ENCODE measurements around the gene SDC4.
A peak's percentile ranks its signal among the peaks of the same experiment; 100 is the strongest.

Gene SDC4

DNA sequence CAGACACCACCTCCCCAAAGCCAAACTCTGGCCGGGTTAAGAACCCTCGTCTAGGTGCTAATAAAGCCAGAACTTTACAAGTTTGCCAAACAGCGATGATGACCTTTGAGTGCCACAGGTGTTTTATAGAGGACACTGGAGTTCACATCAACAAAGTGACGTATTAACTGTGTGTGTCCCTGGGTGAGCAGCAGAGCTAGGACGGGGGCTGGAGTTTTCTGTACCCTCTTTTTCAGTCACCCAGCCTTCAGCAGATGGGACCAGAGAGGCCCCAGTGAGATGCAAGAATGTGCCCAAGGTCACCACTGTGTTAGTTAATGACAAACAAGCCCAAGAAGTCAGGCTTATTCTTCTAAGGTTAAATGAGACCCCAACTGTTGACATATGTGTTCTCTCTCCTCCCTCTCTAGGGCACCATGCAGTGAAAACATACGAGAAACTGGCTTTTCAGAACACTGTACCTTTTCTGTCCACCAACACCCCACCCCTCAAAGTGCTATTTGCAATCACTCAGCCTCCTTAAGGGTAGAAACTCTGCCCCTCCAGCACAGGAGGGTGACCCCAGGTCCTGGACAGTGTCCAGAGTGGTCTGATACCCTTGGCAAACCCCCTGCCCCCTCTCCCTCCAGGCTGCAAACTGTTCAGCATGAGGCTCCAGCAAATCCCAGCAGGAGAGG, 5.2 kb downstream of the SDC4 start:
- Histone ChIP-seq H3K4me1 (ENCODE audit: control insufficient read depth, insufficient read depth, low read length) (peaks cover 70% of the 10 kb centered on the region), H3K27me3 (ENCODE audit: control insufficient read depth, insufficient read depth, low read length, poor library complexity, severe bottlenecking) (no peaks in the 10 kb centered on the region), H3K9me3 (ENCODE audit: control insufficient read depth, low read length) (no peaks in the 10 kb centered on the region), H3K4me3 (ENCODE audit: insufficient read depth, low read depth, low read length) (no peak overlapping the region), H3K36me3 (ENCODE audit: control insufficient read depth, insufficient read depth, low read length) (no peaks in the 10 kb centered on the region), H3K27ac (ENCODE audit: insufficient read depth, low read depth, low read length, poor library complexity, severe bottlenecking) (no peak overlapping the region)
- 40% methylated on average over 6 of the region's 6 CpGs for WGBS, 2 experiments

DNA sequence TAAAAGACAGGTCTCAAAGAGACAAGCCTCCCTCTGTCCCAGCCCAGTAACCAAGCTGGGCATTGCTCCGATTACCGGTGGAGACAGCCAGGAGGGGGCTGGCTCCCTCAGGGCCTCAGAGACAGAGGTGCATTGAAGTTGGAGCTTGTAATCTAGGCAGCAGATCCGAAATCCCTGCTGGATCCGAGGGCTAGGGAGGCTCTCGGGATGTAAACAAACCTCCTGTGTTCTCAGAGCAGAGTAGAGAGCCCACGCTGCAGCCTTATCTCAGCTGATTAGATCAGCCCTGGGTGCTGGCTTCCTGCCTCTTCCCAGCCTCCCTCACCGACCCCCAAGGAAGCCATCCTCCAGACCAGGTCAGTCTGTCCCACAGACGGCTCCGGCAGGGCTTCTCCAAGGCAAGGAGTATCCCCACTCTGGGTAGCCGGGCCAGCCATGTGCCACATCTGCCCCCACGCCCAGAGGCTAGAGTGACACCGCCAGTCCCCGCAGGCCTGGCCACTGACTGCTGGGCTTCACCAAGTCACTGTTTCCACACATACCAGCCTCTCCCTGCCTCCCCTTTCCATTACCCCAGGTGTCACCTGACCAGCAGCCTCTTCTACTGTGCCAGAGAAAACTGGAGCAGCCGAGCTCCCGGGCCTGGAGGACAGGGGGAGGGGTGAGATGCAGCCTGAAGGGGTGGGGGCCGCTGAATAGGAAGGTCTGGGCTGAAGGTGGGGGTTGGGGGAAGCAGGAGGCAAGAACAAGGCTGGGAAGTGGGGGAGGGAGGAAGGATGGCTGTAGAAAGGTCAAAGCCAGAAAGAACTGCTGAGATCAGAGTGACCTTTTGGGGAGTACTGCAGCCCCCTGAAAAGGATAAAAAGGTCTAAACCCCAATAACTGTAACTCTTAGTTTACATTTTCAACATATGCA, 6.0 kb downstream of the SDC4 start:
- Histone ChIP-seq H3K4me3 (ENCODE audit: insufficient read depth, low read depth, low read length) (no peak overlapping the region), H3K4me1 (ENCODE audit: control insufficient read depth, insufficient read depth, low read length) (peaks cover 72% of the 10 kb centered on the region), H3K27ac (ENCODE audit: insufficient read depth, low read depth, low read length, poor library complexity, severe bottlenecking) (peak overlapping the region; percentile 28), H3K36me3 (ENCODE audit: control insufficient read depth, insufficient read depth, low read length) (no peaks in the 10 kb centered on the region), H3K27me3 (ENCODE audit: control insufficient read depth, insufficient read depth, low read length, poor library complexity, severe bottlenecking) (no peaks in the 10 kb centered on the region), H3K9me3 (ENCODE audit: control insufficient read depth, low read length) (no peaks in the 10 kb centered on the region)
- WGBS, 2 experiments = 8 to 9% methylated on average over 16 of the region's 16 CpGs

DNA sequence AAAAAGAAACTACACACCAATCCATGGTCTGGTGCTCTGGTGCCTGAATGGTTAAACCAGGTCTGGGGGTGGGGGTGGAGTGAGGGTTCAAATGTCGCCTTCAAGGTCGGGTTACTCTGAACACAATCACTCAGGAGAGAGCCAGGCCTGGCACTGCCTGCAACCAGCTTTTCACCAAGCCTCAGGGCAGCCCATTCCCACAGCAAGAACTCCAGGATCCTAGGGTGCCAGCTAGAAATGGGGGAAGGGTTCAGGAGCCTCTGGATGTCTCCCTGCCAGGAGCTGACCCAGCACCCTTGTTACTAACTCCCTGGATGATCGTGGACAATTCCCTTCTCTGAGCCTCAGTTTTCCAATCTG, 6.7 kb downstream of the SDC4 start:
- Histone ChIP-seq H3K9me3 (ENCODE audit: control insufficient read depth, low read length) (no peaks in the 10 kb centered on the region), H3K36me3 (ENCODE audit: control insufficient read depth, insufficient read depth, low read length) (no peaks in the 10 kb centered on the region), H3K27ac (ENCODE audit: insufficient read depth, low read depth, low read length, poor library complexity, severe bottlenecking) (peak overlapping the region; percentile 28), H3K4me3 (ENCODE audit: insufficient read depth, low read depth, low read length) (no peak overlapping the region), H3K4me1 (ENCODE audit: control insufficient read depth, insufficient read depth, low read length) (peaks cover 67% of the 10 kb centered on the region), H3K27me3 (ENCODE audit: control insufficient read depth, insufficient read depth, low read length, poor library complexity, severe bottlenecking) (no peaks in the 10 kb centered on the region)
- WGBS, 2 experiments = 3 to 7% methylated on average over 3 of the region's 3 CpGs

DNA sequence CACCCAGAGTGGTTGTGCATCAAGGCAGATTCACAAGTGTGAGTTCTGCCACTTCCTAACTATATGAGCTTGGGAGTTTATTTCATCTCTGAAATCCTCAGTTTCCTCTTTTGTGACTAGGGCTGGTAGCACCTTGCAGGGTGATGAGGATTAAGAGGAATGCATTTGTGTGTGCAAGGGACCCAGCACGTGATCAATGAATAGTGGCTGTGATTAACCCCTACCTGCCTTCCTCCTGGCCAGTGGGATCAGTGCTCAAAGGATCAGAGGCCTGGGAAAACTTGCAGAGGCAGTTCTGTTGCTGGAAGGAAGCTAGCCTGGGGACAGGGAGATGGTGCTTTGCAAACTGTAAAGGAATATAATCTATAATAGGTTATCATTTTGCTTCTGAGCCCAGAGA, 7.3 kb downstream of the SDC4 start:
- no peaks in the 10 kb centered on the region for H3K36me3 ChIP-seq (ENCODE audit: control insufficient read depth, insufficient read depth, low read length)
- H3K27ac ChIP-seq (ENCODE audit: insufficient read depth, low read depth, low read length, poor library complexity, severe bottlenecking) = peak overlapping the region; percentile 33
- peaks cover 61% of the 10 kb centered on the region for H3K4me1 ChIP-seq (ENCODE audit: control insufficient read depth, insufficient read depth, low read length)
- no peaks in the 10 kb centered on the region for H3K9me3 ChIP-seq (ENCODE audit: control insufficient read depth, low read length)
- WGBS, 2 experiments = 7 to 12% methylated on average over 1 of the region's 1 CpG
- H3K4me3 ChIP-seq (ENCODE audit: insufficient read depth, low read depth, low read length) = no peak overlapping the region
- H3K27me3 ChIP-seq (ENCODE audit: control insufficient read depth, insufficient read depth, low read length, poor library complexity, severe bottlenecking) = no peaks in the 10 kb centered on the region

DNA sequence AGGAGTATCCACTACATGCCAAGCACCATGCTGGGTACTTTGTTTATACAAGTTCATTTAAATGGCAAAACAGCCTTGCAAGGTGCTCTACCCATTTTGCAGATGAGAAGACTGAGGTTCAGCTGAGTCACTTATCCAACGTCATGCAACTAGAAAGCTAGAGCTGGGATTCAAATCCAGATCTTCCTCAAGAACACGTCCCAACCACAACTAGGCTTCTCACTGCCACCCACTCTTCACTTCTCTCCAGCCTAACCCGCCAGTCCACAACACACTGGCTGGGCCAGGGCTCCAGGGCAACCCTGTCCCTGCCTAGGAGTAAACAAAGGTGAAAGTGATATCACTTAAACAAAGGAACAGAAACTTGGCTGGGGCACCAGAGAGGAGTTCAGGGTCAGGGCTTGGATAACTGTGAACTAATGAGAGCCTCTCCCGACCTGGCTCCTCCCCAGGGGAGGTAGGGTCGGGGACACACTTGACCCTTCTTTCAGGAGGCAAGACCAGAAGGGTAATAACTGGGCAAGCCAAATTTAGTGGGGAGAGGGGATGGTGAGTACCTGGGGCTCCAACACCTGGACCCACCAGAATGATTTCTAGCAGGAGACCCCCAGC, 7.9 kb downstream of the SDC4 start:
- no peaks in the 10 kb centered on the region for H3K27me3 ChIP-seq (ENCODE audit: control insufficient read depth, insufficient read depth, low read length, poor library complexity, severe bottlenecking)
- H3K9me3 ChIP-seq (ENCODE audit: control insufficient read depth, low read length) = no peaks in the 10 kb centered on the region
- H3K4me1 ChIP-seq (ENCODE audit: control insufficient read depth, insufficient read depth, low read length) = peaks cover 59% of the 10 kb centered on the region
- no peaks in the 10 kb centered on the region for H3K36me3 ChIP-seq (ENCODE audit: control insufficient read depth, insufficient read depth, low read length)
- peak overlapping the region; percentile 33 for H3K27ac ChIP-seq (ENCODE audit: insufficient read depth, low read depth, low read length, poor library complexity, severe bottlenecking)
- no peak overlapping the region for H3K4me3 ChIP-seq (ENCODE audit: insufficient read depth, low read depth, low read length)
- WGBS, 2 experiments = 75 to 76% methylated on average over 5 of the region's 5 CpGs

DNA sequence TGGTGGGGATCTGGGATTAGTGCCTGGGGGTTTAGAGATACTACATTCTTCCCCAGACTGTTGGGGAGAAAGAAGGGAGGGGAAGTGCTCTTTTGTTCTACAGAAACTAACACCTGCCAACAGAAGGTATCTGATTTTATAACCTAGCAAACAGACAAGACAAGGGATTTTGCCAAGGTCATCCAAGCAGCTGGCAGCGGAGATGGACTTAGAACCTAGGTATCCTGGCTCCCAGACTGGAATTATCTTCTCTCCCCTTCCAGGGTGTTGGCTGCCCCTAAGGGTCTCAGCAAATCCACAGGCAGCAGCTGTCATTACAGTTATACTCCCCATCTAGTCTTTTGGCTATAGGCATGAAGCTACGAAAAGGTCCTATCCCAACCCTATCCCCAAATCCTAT, 8.4 kb downstream of the SDC4 start:
- Histone ChIP-seq H3K27me3 (ENCODE audit: control insufficient read depth, insufficient read depth, low read length, poor library complexity, severe bottlenecking) (no peaks in the 10 kb centered on the region), H3K4me1 (ENCODE audit: control insufficient read depth, insufficient read depth, low read length) (peaks cover 58% of the 10 kb centered on the region), H3K9me3 (ENCODE audit: control insufficient read depth, low read length) (no peaks in the 10 kb centered on the region), H3K4me3 (ENCODE audit: insufficient read depth, low read depth, low read length) (no peak overlapping the region), H3K27ac (ENCODE audit: insufficient read depth, low read depth, low read length, poor library complexity, severe bottlenecking) (no peak overlapping the region), H3K36me3 (ENCODE audit: control insufficient read depth, insufficient read depth, low read length) (no peaks in the 10 kb centered on the region)
- WGBS, 2 experiments = 91 to 94% methylated on average over 2 of the region's 2 CpGs

DNA sequence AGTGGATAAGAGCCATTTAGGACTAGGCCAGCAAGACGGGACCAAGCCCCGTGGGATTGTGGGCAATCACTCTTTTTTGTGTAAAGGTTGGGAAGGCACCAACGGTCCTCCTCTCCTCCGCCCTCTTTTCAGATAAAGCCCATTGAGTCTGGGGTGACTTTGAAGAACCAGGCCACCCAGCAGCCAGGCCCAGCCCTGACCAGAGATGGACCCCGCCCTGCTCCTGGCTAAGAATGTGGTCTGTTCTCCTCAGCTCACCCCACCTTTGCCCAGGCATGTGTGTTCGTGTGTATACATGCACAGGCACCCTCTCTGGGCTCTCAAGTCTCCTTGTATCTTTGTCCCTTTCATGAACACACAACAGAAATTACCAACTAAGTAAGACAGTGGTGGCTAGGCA, 9.1 kb downstream of the SDC4 start:
- H3K27me3 ChIP-seq (ENCODE audit: control insufficient read depth, insufficient read depth, low read length, poor library complexity, severe bottlenecking) = no peaks in the 10 kb centered on the region
- 88 to 89% methylated on average over 6 of the region's 6 CpGs for WGBS, 2 experiments
- H3K27ac ChIP-seq (ENCODE audit: insufficient read depth, low read depth, low read length, poor library complexity, severe bottlenecking) = no peak overlapping the region
- no peak overlapping the region for H3K4me3 ChIP-seq (ENCODE audit: insufficient read depth, low read depth, low read length)
- peaks cover 51% of the 10 kb centered on the region for H3K4me1 ChIP-seq (ENCODE audit: control insufficient read depth, insufficient read depth, low read length)
- no peaks in the 10 kb centered on the region for H3K9me3 ChIP-seq (ENCODE audit: control insufficient read depth, low read length)
- H3K36me3 ChIP-seq (ENCODE audit: control insufficient read depth, insufficient read depth, low read length) = no peaks in the 10 kb centered on the region

DNA sequence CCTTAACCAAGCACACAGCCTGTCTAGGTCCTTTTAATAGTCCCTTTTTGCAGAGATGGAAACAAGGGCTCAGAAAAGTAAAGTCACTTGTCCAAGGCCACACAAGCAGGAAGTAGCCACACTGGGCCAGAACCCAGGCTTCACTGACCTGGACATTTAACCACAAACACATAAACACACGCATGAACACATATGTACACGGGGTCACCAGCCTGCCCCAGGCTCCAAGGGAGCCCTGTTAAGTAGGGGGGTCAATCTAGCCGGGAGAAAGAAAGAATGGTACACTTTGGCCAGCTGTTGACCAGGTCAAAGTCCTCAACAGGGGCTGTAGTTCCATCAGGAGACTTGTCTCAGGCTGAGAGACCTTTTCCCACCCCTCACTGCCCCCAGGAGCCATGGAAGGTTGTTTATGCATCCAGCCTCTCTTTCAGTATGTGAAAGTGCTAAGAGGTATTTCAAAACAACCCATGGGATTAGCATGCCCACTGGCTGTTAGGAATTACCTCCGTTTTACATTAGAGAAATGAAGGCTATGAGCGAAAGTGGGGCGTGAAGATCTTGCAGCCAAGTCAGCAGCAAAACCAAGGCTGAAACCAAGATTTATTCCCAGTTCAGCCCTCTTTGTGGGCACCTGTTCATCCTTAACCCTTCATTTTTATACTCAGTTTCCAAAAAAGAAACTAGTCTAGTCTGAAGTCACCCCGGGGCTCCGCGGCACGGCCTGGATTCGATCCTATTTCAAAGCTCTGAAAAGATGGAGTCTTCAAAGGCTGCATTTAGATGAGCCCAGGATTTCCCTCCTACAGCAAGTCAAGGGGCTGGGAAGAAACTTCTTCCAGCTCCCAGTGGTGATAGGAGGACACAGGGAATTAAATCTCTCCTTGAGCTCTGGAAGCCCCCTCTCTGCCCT, 9.8 kb downstream of the SDC4 start:
- no peak overlapping the region for H3K4me3 ChIP-seq (ENCODE audit: insufficient read depth, low read depth, low read length)
- H3K36me3 ChIP-seq (ENCODE audit: control insufficient read depth, insufficient read depth, low read length) = no peaks in the 10 kb centered on the region
- 79 to 83% methylated on average over 11 of the region's 11 CpGs for WGBS, 2 experiments
- H3K9me3 ChIP-seq (ENCODE audit: control insufficient read depth, low read length) = no peaks in the 10 kb centered on the region
- peaks cover 44% of the 10 kb centered on the region for H3K4me1 ChIP-seq (ENCODE audit: control insufficient read depth, insufficient read depth, low read length)
- H3K27me3 ChIP-seq (ENCODE audit: control insufficient read depth, insufficient read depth, low read length, poor library complexity, severe bottlenecking) = no peaks in the 10 kb centered on the region
- H3K27ac ChIP-seq (ENCODE audit: insufficient read depth, low read depth, low read length, poor library complexity, severe bottlenecking) = no peak overlapping the region

DNA sequence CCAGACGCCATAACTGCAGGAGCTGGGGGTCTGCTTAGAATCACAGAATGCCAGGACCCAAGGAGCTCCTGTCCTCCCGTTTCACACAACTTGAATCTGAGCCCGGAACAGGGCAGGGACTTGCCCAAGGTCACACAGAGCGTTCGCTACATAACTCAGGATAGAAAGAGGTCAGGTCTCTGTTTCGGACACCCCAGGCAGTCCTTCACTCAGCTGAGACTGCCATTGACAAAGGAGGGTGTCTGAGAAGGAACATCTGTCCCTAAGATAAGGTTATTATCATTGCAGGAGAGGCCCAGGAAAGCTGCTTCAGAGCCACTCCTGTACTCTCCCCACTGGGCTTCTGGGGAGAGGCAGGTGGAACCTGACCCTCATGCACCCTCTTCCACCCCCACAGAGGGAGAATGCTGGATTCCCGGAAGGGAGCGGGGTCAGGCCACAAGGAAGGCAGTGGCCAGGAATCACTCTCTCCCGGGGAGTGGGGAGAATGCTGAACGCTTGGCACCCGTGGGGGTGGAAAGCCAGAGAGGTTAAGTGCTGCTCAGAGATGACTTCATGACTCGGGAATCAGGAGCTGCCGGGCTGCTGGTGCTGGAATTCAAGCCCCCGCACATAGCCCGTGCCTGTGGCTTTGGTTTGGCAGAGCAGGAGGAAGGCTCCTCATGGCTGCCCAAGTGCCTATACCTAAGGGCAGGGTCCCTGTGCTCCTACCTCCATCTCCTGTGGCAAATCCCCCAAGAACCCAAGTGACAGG, 10.7 kb downstream of the SDC4 start:
- 75 to 77% methylated on average over 15 of the region's 15 CpGs for WGBS, 2 experiments
- H3K9me3 ChIP-seq (ENCODE audit: control insufficient read depth, low read length) = no peaks in the 10 kb centered on the region
- no peak overlapping the region for H3K4me3 ChIP-seq (ENCODE audit: insufficient read depth, low read depth, low read length)
- no peak overlapping the region for H3K27ac ChIP-seq (ENCODE audit: insufficient read depth, low read depth, low read length, poor library complexity, severe bottlenecking)
- no peaks in the 10 kb centered on the region for H3K36me3 ChIP-seq (ENCODE audit: control insufficient read depth, insufficient read depth, low read length)
- H3K27me3 ChIP-seq (ENCODE audit: control insufficient read depth, insufficient read depth, low read length, poor library complexity, severe bottlenecking) = no peaks in the 10 kb centered on the region
- peaks cover 35% of the 10 kb centered on the region for H3K4me1 ChIP-seq (ENCODE audit: control insufficient read depth, insufficient read depth, low read length)
